H4 (cell line): ENCODE results near the gene ALDH1B1. TPM values are rescaled to one million over a fixed set of nuclear protein-coding genes. Genes with fewer than 3 reads are reported as not detected.

Experiments
- DNase-seq: peaks from one replicate; pipeline ENCODE4 v3.0.0-alpha.2; 2015; ENCODE audit warnings: low spot score
- total RNA-seq: library from RNA; depleted of rRNA; stranded (reverse); fragments of >200 nt; shearing (Covaris generic); gene quantifications from 2 replicates; pipeline ENCODE4 v1.2.3, GENCODE V29; 2014; rRNA removed

Gene ALDH1B1
- total RNA-seq, 1 experiment from 2014 or later = 29.5 TPM

DNA sequence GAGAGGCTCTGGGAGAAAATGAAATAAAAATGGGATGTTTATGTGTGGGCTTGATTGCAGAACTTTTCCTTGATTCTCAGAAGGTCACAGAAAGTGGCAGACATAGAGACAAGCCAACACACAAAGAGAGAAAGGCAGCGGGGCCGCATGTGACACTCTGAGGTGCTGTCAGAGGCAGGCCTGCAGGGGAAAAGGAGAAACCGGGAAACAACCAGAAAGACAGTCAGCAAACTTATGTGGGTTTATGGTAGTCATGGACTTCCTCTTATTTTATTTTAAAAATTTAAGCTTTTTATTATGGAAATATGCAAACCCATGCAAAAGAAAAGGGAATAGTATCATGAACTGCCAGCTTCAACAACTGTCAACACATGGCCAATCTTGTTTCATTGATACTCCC is 48.0 kb downstream of the ALDH1B1 start:
- no peak for DNase-seq

DNA sequence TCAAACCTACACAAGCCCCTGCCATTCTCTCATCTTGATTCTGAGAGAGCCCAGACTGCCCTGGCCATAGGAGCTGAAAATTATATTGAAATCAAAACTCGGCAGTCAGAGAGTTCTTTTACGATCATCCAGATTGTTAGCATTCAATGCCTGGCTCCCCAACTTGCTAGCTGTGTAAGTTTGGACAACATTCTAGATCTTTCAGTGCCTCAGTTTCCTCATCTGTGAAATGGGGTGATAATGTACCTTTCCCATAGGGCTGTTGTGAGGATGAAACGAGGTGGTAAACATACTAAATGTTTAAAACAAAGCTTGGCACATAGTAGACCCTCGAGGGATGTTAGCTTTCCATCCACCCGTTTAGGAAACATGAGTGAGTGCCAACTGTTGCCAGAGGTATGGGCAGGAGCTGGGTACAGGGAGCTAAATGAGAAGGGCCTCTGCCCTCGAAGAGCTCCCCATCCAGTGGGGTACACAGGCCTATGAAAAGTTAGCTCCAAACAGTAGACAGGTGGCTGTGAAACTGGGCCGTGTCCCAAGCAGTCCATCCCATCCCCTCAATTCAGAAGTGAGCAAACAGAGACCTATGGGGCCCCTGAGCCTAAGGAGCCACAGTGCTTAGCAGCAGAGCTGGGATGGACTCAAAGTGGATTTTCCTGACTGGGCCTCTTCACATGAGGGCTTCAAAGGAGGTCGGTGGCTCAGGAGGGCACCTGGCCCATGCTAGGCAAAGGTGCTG is 49.0 kb downstream of the ALDH1B1 start:
- no peak for DNase-seq

DNA sequence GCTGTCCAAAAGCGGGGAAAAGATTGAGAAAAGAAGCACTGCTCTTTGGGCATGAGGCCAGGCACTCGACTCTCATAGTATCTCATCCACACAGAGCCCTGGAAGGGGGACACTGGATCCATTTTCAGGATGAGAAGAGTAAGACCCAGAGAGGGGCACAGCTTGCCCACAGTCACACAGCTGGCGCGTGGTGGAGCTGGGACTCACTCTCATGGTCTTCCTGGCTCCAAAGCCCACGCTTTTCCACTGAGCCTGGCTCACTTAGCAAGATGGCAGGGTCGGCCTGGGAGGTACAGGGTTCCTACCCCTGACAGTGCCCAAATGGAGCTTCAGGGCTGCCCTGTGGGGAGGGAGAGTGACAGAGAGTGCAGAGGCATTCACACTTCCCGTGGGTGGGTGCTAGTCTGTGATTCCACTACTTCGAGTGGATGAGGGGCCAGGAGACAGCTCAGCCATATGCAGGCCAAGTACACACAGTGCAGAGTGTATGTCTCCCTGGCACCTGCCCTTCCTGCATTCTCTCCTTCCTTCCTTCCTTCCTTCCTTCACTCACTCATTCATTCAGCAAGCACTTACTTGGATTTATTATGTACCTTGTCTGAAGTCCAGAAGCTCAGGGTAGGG is 50.1 kb downstream of the ALDH1B1 start:
- no peak for DNase-seq

DNA sequence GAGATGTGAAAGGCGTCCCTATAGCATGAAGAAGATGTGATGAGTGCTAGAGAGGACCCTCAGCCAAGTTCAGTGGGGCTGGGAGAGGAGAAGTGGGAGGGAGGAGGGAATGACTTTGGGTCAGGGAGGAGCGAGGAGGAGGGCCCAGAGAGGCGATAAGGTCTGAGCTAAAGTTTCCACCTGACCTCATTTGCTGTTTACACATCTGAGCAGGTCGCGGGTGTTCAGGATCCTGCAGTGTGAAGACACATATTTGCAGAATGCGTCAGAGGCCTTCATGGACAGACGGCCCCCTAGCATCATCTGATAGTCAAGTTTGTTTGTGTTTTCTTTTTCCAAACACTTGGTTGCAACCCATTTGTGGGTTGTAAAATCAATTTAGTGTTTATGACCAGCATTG is 50.7 kb downstream of the ALDH1B1 start:
- DNase-seq = peak; percentile 66

DNA sequence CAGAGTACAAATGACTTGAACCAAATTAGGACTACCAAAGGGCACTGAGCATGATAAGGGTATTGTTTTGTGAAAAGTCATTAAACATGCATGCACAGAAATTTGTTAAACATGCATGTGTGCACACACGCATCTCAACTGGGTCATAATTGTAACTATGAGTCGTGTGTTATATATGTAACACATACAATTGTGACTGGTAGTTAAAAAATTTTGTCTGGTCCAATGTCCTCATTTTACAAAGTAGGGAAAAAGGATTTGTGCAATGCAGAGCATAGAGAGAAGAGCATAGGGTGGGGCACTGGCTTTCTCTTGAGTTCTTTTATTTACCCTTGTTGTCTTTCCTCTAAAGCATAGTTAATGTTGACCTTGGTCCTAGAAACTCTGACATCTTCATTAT is 51.1 kb downstream of the ALDH1B1 start:
- DNase-seq = no peak

DNA sequence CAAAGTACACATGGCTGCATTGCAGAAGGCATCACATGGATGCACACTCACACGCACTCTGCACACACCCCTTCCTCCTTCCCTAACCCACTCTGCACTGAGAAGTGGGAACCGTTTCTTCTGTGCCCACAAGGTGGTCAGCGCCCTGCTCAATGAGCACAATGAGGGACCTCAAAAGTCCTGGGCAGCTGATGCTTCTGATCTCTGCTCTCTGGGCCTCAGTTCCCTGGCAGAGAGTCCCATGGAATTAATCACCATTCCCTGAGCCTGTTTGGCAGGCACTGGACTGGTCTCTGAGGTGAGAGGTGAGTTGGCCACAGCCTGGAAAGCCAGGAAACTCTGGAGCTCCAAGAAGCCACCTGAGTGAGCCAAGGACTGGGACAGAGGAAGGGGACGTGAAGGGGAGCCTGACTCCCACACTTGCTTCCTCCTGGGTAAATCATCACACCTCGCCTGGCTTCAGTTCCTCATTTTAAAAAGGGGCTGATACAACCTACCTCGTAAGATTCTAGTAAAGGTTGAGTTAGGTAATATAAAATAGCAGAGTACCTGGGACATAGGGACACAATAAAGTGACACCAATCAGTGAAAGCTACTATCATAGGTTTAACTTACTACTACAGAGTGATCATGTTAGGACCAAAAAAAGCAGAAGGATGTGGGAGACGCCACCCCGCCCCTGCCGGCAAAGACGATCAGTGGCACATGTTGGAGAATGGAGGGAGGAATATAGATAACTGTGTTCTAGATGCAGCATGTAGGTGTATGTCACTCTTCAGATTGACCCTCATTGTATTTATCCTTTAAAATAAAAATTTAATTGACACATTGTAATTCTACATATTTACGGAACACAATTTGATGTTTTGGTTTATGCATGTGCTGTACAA is 52.9 kb downstream of the ALDH1B1 start:
- no peak for DNase-seq

DNA sequence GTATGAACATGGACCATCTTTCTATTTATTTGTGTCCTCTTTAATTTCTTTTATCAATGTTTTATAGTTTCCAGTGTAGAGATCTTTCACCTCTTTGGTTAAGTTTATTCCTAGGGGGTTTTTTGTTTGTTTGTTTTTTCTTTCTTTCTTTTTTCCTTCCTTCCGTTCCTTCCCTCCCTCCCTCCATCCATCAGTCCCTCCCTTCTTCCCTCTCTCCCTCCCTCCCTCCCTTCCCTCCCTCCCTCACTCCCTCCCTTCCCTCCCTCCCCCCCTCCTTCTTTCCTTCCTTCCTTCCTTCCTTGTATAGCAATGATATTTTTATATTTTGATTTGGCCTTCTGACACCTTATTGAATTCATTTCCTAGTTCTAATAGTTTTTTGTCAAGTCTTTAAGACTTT is 55.2 kb downstream of the ALDH1B1 start:
- DNase-seq = no peak

Other genes starting within 250 kb of the ALDH1B1 start
- 0.58 TPM in 1 of 2 replicates, not detected in the other for gene IGFBPL1, start 31.8 kb downstream of the ALDH1B1 start, total RNA-seq
- gene ANKRD18A, start 227.9 kb downstream of the ALDH1B1 start, total RNA-seq = 0.47 and 0.62 TPM in 2 replicates